GM15510 (cell line): ENCODE results near the gene BBS9.

ENCODE experiments used
- POLR2A ChIP-seq: IDR thresholded peaks from 3 replicates; pipeline ENCODE4 v1.6.1; 2011; ENCODE audit warnings: borderline replicate concordance; ENCODE audit not compliant: insufficient read length; ENCODE audit errors: extremely low read depth

Gene BBS9

DNA sequence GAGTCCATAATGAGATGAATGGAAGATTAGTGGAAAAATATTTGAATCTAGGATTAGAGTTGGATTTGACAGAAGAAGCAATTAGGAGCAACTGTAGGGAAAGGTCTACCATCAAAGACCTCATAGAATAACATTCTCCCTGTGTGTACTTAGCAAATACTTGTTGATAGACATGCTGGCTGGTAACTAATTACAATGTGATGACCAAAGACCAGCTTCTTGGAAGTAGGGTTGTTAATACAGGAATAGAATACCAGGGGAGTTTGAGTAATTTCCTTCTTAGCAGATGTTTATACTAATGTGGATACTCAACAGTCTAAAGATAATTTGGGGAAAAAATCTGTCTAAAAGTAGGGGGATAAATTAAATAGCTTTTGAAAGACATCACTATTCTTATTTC is 418.5 kb downstream of the BBS9 start:
- no peak for TF ChIP-seq POLR2A

DNA sequence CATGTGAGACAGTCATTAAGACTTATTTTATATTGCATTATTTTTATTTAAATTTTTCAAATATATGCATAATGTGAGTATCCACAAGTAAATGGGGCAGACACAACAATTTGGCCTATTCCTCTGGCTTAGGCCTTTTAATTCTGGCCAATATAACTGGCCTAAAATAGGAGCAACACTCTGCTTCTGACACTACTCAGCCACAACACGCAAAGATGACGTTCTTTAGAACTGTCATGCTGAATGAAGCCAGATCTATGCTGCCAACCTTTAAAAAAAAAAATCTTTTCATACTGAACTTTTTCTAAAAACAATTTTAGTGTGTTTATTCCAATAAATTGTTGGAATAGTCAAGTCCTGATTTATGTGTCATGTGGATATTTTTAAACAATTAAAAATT is 421.0 kb downstream of the BBS9 start:
- no peak for TF ChIP-seq POLR2A

DNA sequence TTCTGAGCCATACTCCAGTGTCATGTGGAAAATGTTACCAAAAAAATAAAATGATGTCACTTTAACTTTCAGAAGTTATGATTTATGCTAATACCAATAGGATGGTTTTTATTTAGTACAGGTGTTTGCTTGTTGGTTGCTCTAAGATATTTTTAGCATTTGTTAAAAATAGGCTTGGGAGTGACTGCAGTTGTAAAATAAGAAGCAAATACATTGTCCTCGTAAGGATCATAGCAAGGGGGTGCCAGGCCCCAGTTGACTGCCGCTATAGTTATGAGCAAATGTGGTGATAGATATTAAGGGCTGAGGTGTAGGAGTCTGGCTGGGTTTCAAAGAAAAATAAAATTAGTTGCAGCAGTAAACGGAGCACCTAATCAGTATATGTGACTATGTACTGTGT is 421.6 kb downstream of the BBS9 start:
- no peak for TF ChIP-seq POLR2A

DNA sequence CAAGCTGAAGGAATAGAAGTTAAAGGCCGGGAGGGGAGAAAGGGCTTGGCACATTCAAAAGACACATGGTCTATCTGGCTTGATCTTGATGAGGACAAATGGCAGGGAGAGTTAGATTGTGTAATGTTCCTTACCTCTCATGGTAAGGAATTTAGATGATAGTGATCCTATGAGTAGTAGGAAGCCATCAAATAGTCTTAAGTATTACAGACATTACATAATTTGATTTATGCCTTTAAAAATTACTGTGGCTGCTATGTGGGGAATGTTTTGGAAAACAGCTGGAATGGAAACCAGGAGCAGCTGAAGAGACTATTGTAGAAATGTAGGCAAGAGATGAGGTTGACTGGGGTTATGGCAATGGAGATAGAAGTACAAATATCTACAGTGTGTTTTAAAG is 424.7 kb downstream of the BBS9 start:
- no peak for TF ChIP-seq POLR2A

DNA sequence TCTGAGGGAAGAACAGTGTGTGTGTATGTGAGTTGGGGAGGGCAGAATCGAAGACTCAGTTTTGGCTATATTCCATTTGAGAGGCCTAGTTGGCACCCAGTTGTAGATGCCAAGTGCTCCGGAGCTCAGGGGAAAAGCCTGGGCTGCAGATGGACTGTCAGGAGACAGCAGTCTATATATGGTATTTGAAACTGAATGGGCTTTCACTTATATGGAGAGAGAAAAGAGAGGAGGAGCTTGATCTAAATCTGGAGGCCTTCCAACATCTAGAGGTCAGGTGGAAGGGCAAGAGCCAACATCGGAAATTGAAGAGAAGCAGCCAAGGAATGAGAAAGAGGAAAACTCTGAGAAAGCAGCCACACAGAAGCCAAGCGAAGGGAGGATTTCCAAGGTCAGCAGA is 425.2 kb downstream of the BBS9 start:
- TF ChIP-seq POLR2A, result no peak

DNA sequence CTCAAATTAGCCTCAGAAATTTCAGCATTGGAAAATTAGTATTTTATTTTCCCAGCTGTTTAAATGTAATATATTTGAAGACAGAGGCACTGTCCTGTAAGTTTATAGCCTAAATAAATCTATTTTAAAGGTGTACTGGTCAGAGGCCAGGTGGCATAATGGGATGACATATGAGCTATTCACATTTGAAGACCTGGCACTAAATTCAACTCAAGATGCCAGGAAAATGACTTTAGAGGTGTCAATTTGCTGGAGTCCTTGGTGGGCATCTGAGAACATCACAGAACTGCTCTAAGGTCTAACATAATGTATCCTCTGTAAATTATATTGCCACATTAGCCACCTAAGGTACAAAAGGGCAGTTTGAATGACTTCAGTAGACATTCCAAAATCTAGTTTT is 427.1 kb downstream of the BBS9 start:
- no peak for TF ChIP-seq POLR2A

DNA sequence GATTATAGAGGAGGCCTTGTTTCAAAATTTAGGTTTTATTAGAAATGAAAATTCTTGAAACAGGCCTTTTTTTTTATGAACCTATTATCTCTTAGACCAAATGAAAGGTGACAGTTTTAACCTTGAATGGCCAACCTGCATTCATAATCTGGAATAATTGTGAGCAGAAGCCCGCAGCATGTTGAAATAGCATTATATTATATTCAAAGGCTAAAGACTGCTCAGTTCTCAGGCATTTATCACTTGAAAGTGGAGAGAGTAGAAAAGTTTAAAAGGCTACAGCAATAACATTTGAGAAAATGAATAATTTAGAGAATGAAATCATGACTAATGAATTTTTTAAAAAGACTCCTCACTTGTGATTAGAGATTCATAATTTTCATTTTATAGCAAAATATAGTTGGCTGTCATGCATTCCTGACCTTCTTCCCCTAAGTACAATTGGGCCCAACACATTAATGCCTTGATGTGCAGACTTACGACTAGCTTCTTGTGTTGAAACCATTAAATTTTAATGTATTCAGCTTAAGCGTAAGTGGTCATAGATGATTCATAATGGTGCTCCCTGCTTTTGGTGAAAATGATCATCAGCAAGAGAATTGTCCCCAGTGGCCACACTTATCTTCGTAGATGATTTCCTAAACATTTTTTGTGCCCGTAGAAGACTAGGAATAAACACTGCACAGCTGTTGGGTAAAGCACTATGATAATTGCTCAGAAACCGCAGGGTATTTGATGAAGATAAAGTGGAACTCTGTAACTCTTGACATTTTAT is 429.4 kb downstream of the BBS9 start:
- TF ChIP-seq POLR2A, result no peak

DNA sequence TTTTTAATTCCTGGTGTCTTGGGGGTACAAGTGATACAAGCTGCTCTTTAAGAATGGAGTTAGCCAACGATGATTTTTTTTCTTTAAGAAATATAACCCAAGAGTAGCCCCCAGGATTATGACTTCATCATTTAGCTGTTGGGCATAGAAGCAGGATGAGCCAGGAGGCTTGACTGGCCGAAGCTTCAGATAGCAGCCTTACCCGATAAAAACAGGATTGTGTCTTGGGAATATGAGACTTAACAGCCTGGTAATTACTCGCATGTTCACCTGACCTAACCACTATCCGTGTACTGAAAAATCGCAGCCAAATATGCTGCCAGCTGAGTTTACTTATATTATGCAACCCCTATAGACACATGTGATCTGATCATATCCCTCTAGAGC is 430.0 kb downstream of the BBS9 start:
- no peak for TF ChIP-seq POLR2A

DNA sequence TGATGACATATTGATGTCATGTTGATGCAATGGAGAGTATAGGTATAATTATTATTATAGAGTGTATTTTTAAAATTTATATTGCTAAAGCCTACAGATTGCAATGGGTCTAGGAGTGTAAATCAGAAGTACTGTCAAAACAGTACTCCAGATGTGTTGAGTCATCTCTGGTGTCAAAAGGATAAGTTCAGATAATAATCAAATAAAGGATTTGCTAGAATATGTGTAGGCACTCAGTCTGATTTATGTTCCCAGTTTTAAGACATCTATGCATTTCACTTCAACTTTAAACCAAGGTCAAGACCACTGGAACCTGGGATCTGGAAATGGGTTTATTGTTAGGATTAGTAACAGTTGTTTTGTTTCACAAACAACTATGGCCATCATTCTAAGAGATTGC is 433.6 kb downstream of the BBS9 start:
- TF ChIP-seq POLR2A, result no peak

DNA sequence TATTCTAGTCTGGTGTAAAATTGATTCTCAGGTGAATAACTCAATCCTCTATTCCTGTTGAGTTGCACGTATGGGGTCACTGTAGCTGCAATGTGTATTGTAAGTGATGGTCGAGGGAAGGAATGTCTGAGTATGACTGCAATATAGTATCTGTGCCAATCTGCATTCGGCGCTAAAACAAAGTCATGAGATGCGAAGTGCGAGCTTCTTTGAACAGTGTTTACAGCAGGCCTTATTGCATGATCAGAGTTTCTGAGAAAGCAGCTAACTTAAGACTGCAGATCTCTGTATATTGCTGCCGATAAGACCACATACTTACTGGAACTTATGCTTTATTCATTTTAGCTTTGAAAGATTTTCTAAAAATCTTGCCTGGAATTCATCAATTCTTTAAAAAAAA is 434.3 kb downstream of the BBS9 start:
- no peak for TF ChIP-seq POLR2A

DNA sequence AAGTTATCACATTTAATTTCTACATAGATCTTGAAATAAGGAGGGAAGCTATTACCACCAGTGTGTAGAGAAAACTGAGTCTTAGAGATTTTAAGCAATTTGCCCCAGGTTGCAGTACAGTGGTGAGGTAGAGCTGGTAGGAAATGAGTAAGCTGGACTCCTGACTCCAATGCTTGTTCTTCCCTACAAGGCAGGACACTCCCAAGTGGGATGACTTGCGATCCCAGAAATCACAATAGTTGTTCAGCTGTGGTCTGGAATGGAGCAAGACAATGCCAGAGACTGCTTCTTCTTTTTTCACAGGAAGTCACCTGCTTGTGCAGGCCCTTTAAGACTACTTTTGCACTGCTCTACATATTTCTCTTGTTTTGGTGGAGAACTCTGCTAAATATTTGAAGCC is 448.8 kb downstream of the BBS9 start:
- no peak for TF ChIP-seq POLR2A

DNA sequence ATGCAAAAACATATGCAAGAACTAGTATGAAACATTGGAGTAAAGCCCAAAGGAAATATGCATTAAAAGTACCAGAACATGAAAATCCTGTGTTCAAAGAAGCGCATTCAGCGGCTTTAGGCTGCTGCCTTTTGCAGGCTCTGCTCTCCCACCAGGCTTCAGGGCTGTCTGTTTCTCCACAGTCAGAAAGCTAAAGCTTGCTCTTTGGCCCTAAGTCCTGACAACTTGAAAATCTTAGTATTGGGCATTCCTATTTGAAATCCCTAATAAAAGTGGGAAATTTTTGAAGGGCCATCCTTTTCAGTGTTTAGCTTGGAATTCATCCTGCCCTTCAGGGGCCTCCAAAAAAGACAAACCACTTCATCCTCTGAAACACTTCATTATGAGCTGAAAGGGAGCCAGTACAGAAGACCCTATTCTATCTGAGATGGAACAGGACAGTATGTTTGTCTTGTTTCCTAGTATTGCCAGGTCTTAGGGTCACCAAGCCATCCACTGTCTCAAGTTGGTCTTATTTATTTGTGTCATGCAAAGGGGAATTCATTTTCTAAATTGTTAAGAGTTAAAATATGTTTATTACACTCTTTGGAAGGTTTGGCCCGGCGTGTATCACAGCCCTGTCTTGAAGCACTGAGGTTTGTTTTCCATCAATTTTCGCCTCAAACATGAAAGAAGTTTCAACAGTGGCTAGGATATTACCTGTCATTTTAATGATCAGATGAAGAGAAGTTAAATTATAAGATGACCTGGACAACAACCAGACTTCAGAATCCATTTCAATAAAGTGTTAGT is 449.7 kb downstream of the BBS9 start:
- TF ChIP-seq POLR2A, result no peak

DNA sequence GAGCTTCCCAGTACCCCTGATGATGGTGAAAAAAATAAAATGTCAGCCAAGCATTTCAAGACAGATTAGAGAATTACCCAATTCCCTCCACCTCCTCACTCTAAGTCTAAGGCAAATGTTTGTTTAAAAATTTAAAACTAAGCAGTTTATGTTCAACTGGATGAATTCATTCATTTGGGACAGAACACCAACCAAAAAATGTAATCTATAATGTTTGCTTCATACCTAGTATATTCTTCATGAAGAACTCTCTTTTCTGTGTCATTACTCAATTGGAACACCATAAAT is 450.3 kb downstream of the BBS9 start:
- no peak for TF ChIP-seq POLR2A

DNA sequence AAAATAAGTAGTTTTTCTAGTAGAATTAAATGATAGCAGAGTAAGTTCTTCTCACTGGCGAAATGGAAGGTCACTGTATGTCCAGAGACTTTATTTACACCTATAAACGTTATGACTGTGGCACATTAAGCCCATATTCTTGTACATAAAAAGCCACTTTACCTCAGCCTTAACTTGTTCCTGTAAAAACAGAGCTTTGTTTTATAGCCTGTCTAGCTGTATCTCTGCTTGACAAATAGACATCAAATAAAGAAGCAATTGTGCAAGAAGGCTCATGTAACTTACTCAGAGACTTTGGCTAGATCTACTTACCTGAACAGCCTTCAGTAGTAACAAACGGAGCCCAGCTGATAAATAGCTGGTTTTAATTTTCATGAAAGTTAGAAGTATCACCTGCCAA is 451.9 kb downstream of the BBS9 start:
- TF ChIP-seq POLR2A, result no peak

DNA sequence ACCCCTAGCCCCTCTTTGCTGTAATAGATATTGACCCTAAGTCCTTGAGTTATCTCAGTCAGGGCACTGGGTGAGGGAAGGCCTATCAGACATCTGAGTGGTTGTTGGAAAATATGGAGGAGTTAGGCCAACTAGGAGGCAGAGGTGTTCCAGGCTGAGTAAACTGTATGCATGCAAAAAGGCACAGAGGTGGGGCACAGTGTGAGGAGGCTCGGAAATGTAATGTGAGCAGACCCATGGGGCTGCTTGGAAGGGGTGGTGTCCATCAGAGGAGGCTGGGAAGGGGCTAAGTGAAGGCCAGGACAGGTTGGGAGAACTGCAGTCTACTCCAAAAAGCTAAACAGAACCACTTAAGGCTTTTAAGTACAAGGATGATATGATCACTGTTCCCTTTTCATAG is 452.7 kb downstream of the BBS9 start:
- TF ChIP-seq POLR2A, result no peak

DNA sequence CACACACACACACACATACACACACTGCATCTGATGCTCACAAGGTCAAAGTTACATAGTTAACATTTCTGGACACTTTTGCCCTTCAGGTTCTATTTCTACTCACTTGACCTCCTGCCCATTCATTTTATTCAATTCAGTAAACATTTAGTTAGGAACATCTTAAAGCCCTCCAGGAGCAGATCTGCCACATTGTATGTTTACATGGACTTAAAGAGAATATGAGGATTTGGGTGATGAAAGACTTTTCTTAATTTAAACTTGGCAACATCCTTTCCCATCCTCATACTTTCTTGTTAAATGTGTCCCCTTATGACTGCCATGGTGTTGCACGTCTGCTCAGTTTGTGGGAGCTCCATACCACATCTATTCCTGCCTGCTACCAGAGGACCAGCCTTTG is 453.2 kb downstream of the BBS9 start:
- no peak for TF ChIP-seq POLR2A
